HL-60/S4 treated with retinoic acid at 250 ng/mL for 4 days and 3 days (cell line): ENCODE measurements around the gene PCAT6.

Experiments
- in situ Hi-C: fragments of 300-500 bp; cut with MboI; formaldehyde crosslinking; loops from 2 replicates; pipeline ENCODE4 v1.7.0; 2022; ENCODE audit warnings: low sequenced_read_pairs

PCAT6 gene

GRCh38 chr1:202844259-202844658, 33.5 kb downstream of the PCAT6 start:
- in situ Hi-C loops, result no loop called here

- in situ Hi-C loops, result no loop called here
These were observed 34.2 kb downstream of the PCAT6 start for GRCh38 chr1:202844935-202845334.

DNA sequence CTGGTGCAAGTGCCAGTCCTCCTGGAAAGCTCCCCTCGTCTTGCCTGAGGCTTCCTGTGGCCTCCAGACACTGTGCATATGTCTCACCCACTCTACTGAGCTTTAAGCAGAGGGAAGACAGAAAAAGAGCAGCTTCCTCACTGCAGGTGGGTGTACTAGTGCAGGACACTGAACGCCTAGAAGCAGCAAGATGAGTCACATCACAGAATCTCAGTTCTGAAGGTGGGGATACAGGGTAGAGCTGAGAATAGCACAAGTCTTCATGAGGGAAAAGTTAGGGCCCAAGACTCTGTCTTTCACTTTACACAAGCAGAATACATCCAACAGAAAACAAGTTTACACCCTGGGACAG, 37.4 kb downstream of the PCAT6 start:
- in situ Hi-C loops, result no loop called here

GRCh38 chr1:202850593-202851362, 40.0 kb downstream of the PCAT6 start:
- in situ Hi-C loops, result no loop called here

DNA sequence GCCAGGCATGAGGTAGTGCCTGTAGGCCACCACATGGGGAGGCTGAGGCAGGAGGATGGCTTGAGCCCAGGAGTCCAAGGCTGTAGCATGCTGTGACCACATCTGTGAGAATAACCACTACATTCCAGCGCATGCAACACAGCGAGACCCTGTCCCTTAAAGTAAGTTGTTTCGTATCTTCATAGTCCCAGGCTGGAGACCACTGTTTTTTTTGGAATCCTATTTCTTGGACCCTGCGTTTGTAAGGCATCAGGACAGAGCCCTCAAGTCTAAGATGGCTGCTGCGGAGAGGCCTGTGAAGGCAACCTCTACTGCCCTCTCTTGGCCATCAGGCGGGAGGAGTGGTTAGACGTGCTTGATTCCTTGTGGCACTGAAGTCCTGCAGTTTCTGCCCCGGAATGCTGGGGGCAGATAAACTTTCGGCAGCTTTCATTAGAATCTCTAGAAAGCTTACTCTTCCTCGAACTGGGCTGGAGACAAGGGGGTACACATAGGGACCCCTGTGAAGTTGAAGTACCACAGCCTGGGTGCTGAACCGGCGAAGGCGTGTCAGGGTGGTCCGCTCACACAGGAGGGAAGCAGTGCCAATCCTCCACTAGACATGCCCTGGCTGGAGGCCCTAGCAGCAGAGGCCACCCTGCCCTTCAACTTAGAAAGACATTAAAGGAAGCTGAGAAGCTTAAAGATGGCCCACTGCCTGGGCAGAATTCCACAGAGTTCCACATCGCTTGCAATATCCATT, 41.6 kb downstream of the PCAT6 start:
- in situ Hi-C loops, result no loop called here

DNA sequence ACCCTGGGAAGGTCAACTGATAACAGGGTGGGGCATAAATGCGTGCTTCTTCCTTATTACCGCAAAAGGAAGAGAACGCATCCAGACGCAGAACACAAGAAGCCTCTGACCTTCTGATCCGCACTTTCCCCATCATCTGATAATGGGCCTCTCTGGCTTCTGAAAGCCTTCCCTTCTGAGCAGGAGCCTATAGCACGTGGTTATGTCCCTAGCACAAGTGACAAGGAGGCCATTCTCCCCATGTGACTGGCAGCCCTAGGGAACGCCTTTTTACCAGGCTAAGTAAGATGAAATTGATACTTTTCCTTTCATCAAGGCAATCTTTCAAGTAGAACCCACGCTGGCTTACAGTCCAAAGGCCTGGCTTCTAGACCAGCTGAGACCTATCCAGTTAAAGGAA, 44.0 kb downstream of the PCAT6 start:
- in situ Hi-C loops, result no loop called here

DNA sequence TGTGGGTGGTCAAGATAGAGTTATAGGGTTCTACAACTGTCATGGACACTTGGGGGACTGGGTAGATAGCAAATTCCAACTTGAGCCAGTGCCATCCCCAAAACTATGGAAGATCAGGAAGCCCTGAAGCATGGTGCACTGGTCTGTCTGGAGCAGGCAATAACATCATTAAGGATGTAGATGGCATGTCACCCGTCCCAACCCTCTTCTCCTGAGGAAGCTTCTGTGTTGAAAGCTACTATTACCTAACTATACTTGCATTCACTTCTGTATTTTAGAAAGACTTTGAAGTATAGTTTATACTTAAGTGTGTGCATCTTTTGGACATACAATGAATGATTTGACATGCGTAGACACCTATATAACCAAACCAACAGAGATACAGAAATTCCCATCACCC, 45.3 kb downstream of the PCAT6 start:
- in situ Hi-C loops, result no loop called here

DNA sequence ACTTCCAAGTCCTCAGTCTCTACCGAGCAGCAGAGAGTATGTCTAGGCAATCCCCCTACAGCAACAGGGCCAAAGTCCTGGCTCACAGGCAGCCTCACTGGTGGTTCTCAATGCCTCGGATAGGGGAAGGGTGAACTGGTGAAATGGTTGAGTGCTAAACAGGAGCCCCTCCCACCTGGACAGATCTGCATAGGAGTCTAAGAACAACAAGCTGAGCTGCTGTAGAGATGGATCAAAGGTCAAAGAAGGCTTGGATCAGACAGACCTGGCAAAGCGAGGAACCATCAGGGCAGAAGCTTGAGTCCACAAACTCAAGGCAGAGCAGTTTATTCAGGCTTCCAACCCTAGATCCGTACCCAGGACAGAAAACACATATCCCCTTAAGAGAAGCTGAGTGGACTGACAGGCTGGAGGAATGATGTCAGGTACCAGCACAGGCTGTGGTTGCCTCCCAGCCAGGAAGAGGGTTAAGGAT, 46.4 kb downstream of the PCAT6 start:
- in situ Hi-C loops, result no loop called here

GRCh38 chr1:202858331-202858730, 47.6 kb downstream of the PCAT6 start:
- in situ Hi-C loops, result no loop called here

DNA sequence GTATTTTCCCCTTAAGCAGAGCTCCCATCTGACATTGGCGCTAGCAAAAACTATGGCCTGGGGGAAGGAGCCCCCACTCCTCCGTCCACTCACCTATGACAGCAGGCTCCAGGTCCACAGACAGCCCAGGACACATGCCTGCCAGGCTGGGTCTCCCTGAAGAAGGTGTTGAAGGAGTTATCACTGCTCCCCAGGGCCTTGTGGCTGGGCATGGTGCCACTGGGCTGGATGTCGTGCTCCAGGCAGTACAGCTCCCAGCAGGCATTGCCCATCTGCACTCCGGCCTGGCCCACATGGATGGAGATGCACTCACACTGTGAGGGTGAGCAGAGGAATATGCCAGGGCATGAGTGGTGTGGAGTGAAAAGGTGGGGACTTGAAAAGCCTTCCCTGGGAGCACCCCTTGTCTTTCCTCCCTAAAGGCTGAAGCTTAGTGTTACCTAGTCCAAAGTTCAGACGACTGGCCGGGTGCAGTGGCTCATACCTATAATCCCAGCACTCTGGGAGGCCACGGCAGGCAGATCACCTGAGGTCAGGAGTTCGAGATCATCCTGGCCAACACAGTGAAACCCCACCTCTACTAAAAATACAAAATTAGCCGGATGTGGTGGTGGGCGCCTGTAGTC, 48.1 kb downstream of the PCAT6 start:
- in situ Hi-C loops, result no loop called here

GRCh38 chr1:202860744-202861419, 50.1 kb downstream of the PCAT6 start:
- in situ Hi-C loops, result no loop called here
